RWPE2 (cell line): Measurements from ENCODE around the gene UIMC1.

Experiments
- ATAC-seq: fragments of 200-7000 bp; cut with Tn5 transposase; 3 replicates; pipeline ENCODE4 v1.9.1; 2021; ENCODE audit warnings: low read depth
- DNase-seq: peaks from one replicate; pipeline ENCODE4 v3.0.0-alpha.2; 2020; ENCODE audit warnings: low spot score
- H3K27ac ChIP-seq: fragments of 450-650 bp; 2 replicates; pipeline ENCODE4 v1.5.1; 2017; ENCODE audit warnings: mild to moderate bottlenecking; ENCODE audit not compliant: poor library complexity, severe bottlenecking
- H3K27me3 ChIP-seq: fragments of 250-450 bp; sonication (Bioruptor Pico); 2 replicates; pipeline ENCODE4 v1.5.1; 2021; ENCODE audit warnings: mild to moderate bottlenecking, moderate library complexity; ENCODE audit not compliant: insufficient read depth, poor library complexity, severe bottlenecking
- H3K36me3 ChIP-seq: fragments of 250-450 bp; sonication (Bioruptor Pico); 2 replicates; pipeline ENCODE4 v1.5.1; 2020; ENCODE audit warnings: low read depth, mild to moderate bottlenecking, moderate library complexity
- H3K4me1 ChIP-seq: fragments of 250-450 bp; sonication (Bioruptor Pico); 2 replicates; pipeline ENCODE4 v1.5.1; 2021; ENCODE audit warnings: mild to moderate bottlenecking, moderate library complexity; ENCODE audit not compliant: insufficient read depth, poor library complexity, severe bottlenecking
- H3K4me3 ChIP-seq: fragments of 250-450 bp; sonication (Bioruptor Pico); 2 replicates; pipeline ENCODE4 v1.5.1; 2021; ENCODE audit warnings: mild to moderate bottlenecking, moderate library complexity; ENCODE audit not compliant: severe bottlenecking
- H3K9me3 ChIP-seq: fragments of 250-450 bp; sonication (Bioruptor Pico); 2 replicates; pipeline ENCODE4 v1.5.1; 2021; ENCODE audit warnings: mild to moderate bottlenecking, moderate library complexity; ENCODE audit not compliant: severe bottlenecking
- TF ChIP-seq, protein P1 (sequence below): fragments of 450-650 bp; IDR thresholded peaks from one replicate; pipeline ENCODE4 v1.5.1; 2017; ENCODE audit warnings: mild to moderate bottlenecking, moderate library complexity; ENCODE audit not compliant: poor library complexity, severe bottlenecking

The UIMC1 gene

DNA sequence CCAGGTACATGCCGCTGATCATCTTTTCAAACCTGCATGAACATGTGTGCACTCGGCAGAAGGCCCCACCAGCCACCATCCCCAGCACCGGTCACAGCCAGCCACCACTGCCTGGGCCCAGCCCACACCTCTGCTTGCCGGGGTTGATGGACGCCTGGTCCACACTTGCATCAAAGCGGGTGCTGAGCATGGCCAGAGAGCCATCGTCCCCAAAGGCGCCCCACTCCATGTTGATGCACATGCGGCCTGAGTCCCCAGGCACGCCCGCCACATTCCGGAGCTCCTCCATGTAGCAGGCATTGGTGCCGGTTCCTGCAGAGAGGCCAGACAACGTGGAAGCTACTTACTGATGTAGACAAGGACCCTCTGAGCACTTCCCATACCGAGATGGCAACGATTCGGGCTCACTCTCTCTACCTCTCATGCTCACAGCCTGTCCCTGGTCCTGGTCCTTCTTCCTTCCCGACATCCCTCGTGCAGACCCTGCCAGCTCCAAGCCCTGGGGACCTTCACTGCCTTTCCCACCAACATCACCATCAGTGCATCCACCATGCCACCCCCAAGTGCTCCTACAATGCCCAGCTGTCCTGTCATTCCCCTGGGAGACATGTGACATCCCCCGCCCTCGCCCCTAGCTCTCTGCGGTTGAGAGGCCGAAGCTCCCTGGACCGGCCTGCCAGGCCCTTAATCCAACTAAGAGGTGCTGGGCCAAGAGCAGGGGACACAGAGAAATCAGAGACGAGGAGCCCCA lies 124.6 kb downstream of the UIMC1 start:
- peaks cover under 1% of the 10 kb centered on the region for H3K27me3 ChIP-seq

DNA sequence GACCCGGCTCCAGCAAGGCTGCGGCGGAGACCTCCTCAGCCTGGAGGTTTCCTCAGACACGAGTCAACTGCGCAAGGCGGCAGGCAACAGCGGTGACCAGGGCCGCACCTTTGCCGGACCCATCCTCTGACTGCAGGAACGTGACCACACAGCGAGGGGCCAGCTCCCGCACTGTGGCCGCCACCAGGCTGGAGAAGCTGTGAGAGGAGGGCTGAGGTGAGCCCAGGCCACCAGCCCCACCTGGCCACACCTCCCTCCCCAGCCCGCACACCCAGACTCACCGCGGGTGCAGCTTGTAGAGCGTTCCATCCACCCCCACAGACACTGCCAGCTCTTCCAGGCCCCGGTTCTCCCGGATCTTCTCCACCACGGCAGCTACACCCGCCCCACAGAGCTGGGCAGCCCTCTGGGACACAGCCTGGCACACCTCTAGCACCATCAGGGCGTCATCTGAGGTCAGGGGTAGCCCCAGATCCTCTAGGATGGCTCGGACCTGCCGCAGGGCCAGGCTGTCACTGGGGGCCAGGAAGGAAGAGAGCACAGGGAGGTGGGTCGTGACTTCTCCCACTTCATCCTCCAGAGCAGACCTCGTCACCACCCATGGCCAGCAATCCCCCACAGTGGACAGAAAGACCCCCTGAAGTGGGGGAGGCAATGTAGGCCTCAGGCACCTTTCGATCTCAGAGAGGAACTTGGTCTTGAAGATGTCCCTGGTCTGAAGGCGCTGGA lies 125.4 kb downstream of the UIMC1 start:
- TF ChIP-seq, protein P1, sequence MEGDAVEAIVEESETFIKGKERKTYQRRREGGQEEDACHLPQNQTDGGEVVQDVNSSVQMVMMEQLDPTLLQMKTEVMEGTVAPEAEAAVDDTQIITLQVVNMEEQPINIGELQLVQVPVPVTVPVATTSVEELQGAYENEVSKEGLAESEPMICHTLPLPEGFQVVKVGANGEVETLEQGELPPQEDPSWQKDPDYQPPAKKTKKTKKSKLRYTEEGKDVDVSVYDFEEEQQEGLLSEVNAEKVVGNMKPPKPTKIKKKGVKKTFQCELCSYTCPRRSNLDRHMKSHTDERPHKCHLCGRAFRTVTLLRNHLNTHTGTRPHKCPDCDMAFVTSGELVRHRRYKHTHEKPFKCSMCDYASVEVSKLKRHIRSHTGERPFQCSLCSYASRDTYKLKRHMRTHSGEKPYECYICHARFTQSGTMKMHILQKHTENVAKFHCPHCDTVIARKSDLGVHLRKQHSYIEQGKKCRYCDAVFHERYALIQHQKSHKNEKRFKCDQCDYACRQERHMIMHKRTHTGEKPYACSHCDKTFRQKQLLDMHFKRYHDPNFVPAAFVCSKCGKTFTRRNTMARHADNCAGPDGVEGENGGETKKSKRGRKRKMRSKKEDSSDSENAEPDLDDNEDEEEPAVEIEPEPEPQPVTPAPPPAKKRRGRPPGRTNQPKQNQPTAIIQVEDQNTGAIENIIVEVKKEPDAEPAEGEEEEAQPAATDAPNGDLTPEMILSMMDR, result no peak
- Histone ChIP-seq H3K27me3 (peaks cover 6% of the 10 kb centered on the region), H3K4me1 (no peaks in the 10 kb centered on the region), H3K27ac (no peak overlapping the region), H3K4me3 (no peak overlapping the region), H3K36me3 (no peaks in the 10 kb centered on the region), H3K9me3 (no peaks in the 10 kb centered on the region)
- DNase-seq (no peak), ATAC-seq (no peak)

More for the DNA sequence above, 124.6 kb downstream of the UIMC1 start:
- no peaks in the 10 kb centered on the region for H3K4me1 ChIP-seq
- DNase-seq (peak; percentile 67), ATAC-seq (no peak)
- no peaks in the 10 kb centered on the region for H3K36me3 ChIP-seq
- H3K9me3 ChIP-seq, result no peaks in the 10 kb centered on the region
- TF ChIP-seq, protein P1, result no peak
- no peak overlapping the region for H3K4me3 ChIP-seq
- H3K27ac ChIP-seq, result no peak overlapping the region

- no peak overlapping the region for H3K4me3 ChIP-seq
- no peaks in the 10 kb centered on the region for H3K36me3 ChIP-seq
- no peaks in the 10 kb centered on the region for H3K9me3 ChIP-seq
- TF ChIP-seq, protein P1, result no peak
- ATAC-seq, result no peak
- no peaks in the 10 kb centered on the region for H3K4me1 ChIP-seq
- H3K27me3 ChIP-seq, result peaks cover 10% of the 10 kb centered on the region
- no peak for DNase-seq
- no peak overlapping the region for H3K27ac ChIP-seq
These were observed 126.1 kb downstream of the UIMC1 start for GRCh38 chr5:176880366-176881020.

GRCh38 chr5:176879663-176880361 lies 126.8 kb downstream of the UIMC1 start:
- Histone ChIP-seq H3K27me3 (peaks cover 15% of the 10 kb centered on the region), H3K4me3 (no peak overlapping the region), H3K4me1 (no peaks in the 10 kb centered on the region), H3K9me3 (no peaks in the 10 kb centered on the region), H3K27ac (no peak overlapping the region), H3K36me3 (no peaks in the 10 kb centered on the region)
- no peak for DNase-seq
- TF ChIP-seq, protein P1, result no peak
- ATAC-seq, result no peak
